HCT116 (cell line): Measurements from ENCODE around the gene CTSL. TPM values are rescaled to one million over a fixed set of nuclear protein-coding genes. Genes with fewer than 3 reads are reported as not detected.

Source experiments
- ATAC-seq: fragments of 200-7000 bp; cut with Tn5 transposase; 2 replicates; pipeline ENCODE4 v1.9.1; 2020; ENCODE audit warnings: mild to moderate bottlenecking, moderate library complexity
- BruUV-seq: library from RNA; stranded (reverse); fragments of 400-500 nt; replicated peaks from 2 replicates; lab custom pipeline; 2021; lab: Mats Ljungman, UMichigan
- CTCF ChIA-PET: fragments of 300-600 bp; sonication (Branson Sonifier 250); formaldehyde crosslinking; loops from one replicate; lab custom pipeline; 2021; ENCODE audit warnings: antibody characterized with exemption; lab: Charles Lee
- POLR2A ChIA-PET: fragments of 300-600, 350-600 bp; sonication (Branson Sonifier 250); formaldehyde crosslinking; loops from one replicate; lab custom pipeline; 2021; ENCODE audit warnings: antibody characterized with exemption; lab: Charles Lee
- RAD21 ChIA-PET, 2 experiments: fragments of 300-600 bp; sonication (Branson Sonifier 250); formaldehyde crosslinking; loops; one replicate each; lab custom pipeline; 2023; ENCODE audit warnings: low total read pairs in 2 of 2; ENCODE audit not compliant: uncharacterized antibody in 2 of 2, unreplicated experiment in 2 of 2, low non-redundant PET in 1 of 2; lab: Charles Lee
- DNase-seq: peaks from one replicate; pipeline ENCODE4 v3.0.0-alpha.2; 2010; ENCODE audit warnings: low read depth, low spot score
- H2AFZ ChIP-seq: fragments of 200-600 bp; shearing (Covaris generic), sonication (generic); 2 replicates; pipeline ENCODE4 v1.6.1; 2017; ENCODE audit warnings: low read depth, mixed run types, mixed read lengths, antibody characterized with exemption, low read length; ENCODE audit not compliant: poor library complexity, severe bottlenecking
- H3K27ac ChIP-seq: 2 replicates; pipeline ENCODE4 v1.5.1; 2012; ENCODE audit warnings: low read depth, low read length
- H3K27me3 ChIP-seq: fragments of 200-600 bp; sonication (generic); 2 replicates; pipeline ENCODE4 v1.6.1; 2016; ENCODE audit warnings: mixed run types, low read length, mixed read lengths; ENCODE audit not compliant: insufficient read depth
- H3K36me3 ChIP-seq, 2 experiments: fragments of 200-500 bp in 1 of 2; fragments of 200-600 bp in 1 of 2; sonication (Bioruptor generic) in 1 of 2; sonication (generic) in 1 of 2; 2 replicates each; pipeline versions ENCODE4 v1.5.1 to v1.6.1; 2014 to 2016; ENCODE audit warnings: low read length in 2 of 2, inconsistent platforms in 1 of 2, mixed read lengths in 1 of 2, mixed run types in 1 of 2; ENCODE audit not compliant: insufficient read depth in 2 of 2, control insufficient read depth in 1 of 2
- H3K4me1 ChIP-seq, 2 experiments: fragments of 200-600 bp in 1 of 2; sonication (generic) in 1 of 2; 2 replicates each; pipeline versions ENCODE4 v1.5.1 to v1.6.1; 2012 to 2017; ENCODE audit warnings: low read length in 2 of 2, inconsistent platforms in 1 of 2, mild to moderate bottlenecking in 1 of 2, mixed read lengths in 1 of 2, mixed run types in 1 of 2, moderate library complexity in 1 of 2; ENCODE audit not compliant: insufficient read depth in 2 of 2, control insufficient read depth in 1 of 2
- H3K4me2 ChIP-seq: fragments of 200-600 bp; sonication (generic); 2 replicates; pipeline ENCODE4 v1.6.1; 2017; ENCODE audit warnings: mixed run types, low read length, mixed read lengths
- H3K4me3 ChIP-seq, 2 experiments: fragments of 200-600 bp in 1 of 2; sonication (generic) in 1 of 2; replicated peaks in 1 of 2; 2 replicates each; pipeline ENCODE4 v1.5.1; 2011 to 2016; ENCODE audit warnings: low read length in 2 of 2, control low read depth in 1 of 2, low read depth in 1 of 2, mild to moderate bottlenecking in 1 of 2, mixed read lengths in 1 of 2, mixed run types in 1 of 2
- H3K79me2 ChIP-seq: fragments of 200-600 bp; sonication (generic); 2 replicates; pipeline ENCODE4 v1.6.1; 2017; ENCODE audit warnings: mild to moderate bottlenecking, mixed run types, low read length, moderate library complexity, mixed read lengths; ENCODE audit not compliant: insufficient read depth
- H3K9ac ChIP-seq: fragments of 200-600 bp; sonication (generic); 2 replicates; pipeline ENCODE4 v1.6.1; 2016; ENCODE audit warnings: low read length, mixed read lengths
- H3K9me2 ChIP-seq: fragments of 200-600 bp; sonication (generic), shearing (Covaris generic); 2 replicates; pipeline ENCODE4 v1.6.1; 2017; ENCODE audit warnings: mixed run types, mild to moderate bottlenecking, moderate library complexity; ENCODE audit not compliant: insufficient read depth
- H3K9me3 ChIP-seq, 2 experiments: fragments of 200-500 bp in 1 of 2; fragments of 200-600 bp in 1 of 2; sonication (Bioruptor generic) in 1 of 2; sonication (generic) in 1 of 2; 2 replicates each; pipeline ENCODE4 v1.6.1; 2014 to 2017; ENCODE audit warnings: low read length in 2 of 2, mixed read lengths in 2 of 2, inconsistent platforms in 1 of 2, low read depth in 1 of 2, mild to moderate bottlenecking in 1 of 2, mixed run types in 1 of 2, moderate library complexity in 1 of 2; ENCODE audit not compliant: control insufficient read depth in 1 of 2, insufficient read depth in 1 of 2
- H4K20me1 ChIP-seq: fragments of 200-600 bp; sonication (generic), shearing (Covaris generic); 2 replicates; pipeline ENCODE4 v1.6.1; 2017; ENCODE audit warnings: mixed run types, mild to moderate bottlenecking, moderate library complexity; ENCODE audit not compliant: insufficient read depth
- CBX3 ChIP-seq: IDR thresholded peaks from 2 replicates; pipeline ENCODE4 v1.6.1; 2012; ENCODE audit warnings: low read depth
- CEBPB ChIP-seq: IDR thresholded peaks from 2 replicates; pipeline ENCODE4 v1.6.1; 2012; ENCODE audit warnings: low read depth
- EGR1 ChIP-seq: IDR thresholded peaks from 2 replicates; pipeline ENCODE4 v1.6.1; 2012; ENCODE audit warnings: low read depth
- ELF1 ChIP-seq: IDR thresholded peaks from 2 replicates; pipeline ENCODE4 v1.6.1; 2012; ENCODE audit warnings: low read depth, borderline replicate concordance
- FOSL1 ChIP-seq: IDR thresholded peaks from 2 replicates; pipeline ENCODE4 v1.6.1; 2012; ENCODE audit warnings: low read depth
- JUND ChIP-seq: IDR thresholded peaks from 2 replicates; pipeline ENCODE4 v1.6.1; 2012
- POLR2A ChIP-seq: IDR thresholded peaks from 2 replicates; pipeline ENCODE4 v1.7.0; 2011; ENCODE audit warnings: borderline replicate concordance; ENCODE audit not compliant: insufficient read depth, insufficient read length; ENCODE audit errors: extremely low read depth
- POLR2AphosphoS5 ChIP-seq: IDR thresholded peaks from 2 replicates; pipeline ENCODE4 v1.6.1; 2011; ENCODE audit warnings: mild to moderate bottlenecking, low read depth, low read length, moderate library complexity
- RAD21 ChIP-seq: IDR thresholded peaks from 2 replicates; pipeline ENCODE4 v1.6.1; 2012; ENCODE audit warnings: low read depth, mild to moderate bottlenecking
- SIN3A ChIP-seq: IDR thresholded peaks from 2 replicates; pipeline ENCODE4 v1.6.1; 2012; ENCODE audit warnings: low read depth
- SP1 ChIP-seq: IDR thresholded peaks from 2 replicates; pipeline ENCODE4 v1.6.1; 2012; ENCODE audit warnings: low read depth
- SRF ChIP-seq: IDR thresholded peaks from 2 replicates; pipeline ENCODE4 v1.6.1; 2012; ENCODE audit warnings: low read depth
- TCF7L2 ChIP-seq: IDR thresholded peaks from 2 replicates; pipeline ENCODE4 v1.7.0; 2011; ENCODE audit warnings: borderline replicate concordance, inconsistent platforms; ENCODE audit not compliant: insufficient read depth, insufficient read length; ENCODE audit errors: extremely low read depth
- ZFX ChIP-seq: fragments of 450-650 bp; IDR thresholded peaks from 2 replicates; pipeline ENCODE4 v1.6.1; 2017
- ZNF274 ChIP-seq: fragments of 200-500 bp; sonication (Bioruptor generic); IDR thresholded peaks from 2 replicates; pipeline ENCODE4 v1.6.1; 2014; ENCODE audit warnings: mild to moderate bottlenecking, low read depth, low read length, inconsistent platforms
- intact Hi-C: fragments of 100-400 bp; cut with micrococcal nuclease; formaldehyde crosslinking; loops from 2 replicates; pipeline ENCODE4 v1.10.0; 2022
- total RNA-seq: library from RNA; stranded (reverse); gene quantifications from one replicate; pipeline ENCODE4 v1.2.1, GENCODE V29; 2021; ENCODE audit not compliant: unreplicated experiment
- TF ChIP-seq, protein P1 (sequence below): IDR thresholded peaks from 2 replicates; pipeline ENCODE4 v1.6.1; 2012
- TF ChIP-seq, protein P2 (sequence below): IDR thresholded peaks from 2 replicates; pipeline ENCODE4 v1.6.1; 2012
- TF ChIP-seq, protein P3 (sequence below): IDR thresholded peaks from 2 replicates; pipeline ENCODE4 v1.6.1; 2011; ENCODE audit warnings: mild to moderate bottlenecking, low read length, moderate library complexity; ENCODE audit not compliant: insufficient replicate concordance; ENCODE audit errors: extremely low read depth

Gene CTSL
- total RNA-seq, 1 experiment from 2014 or later: 63.1 TPM

DNA sequence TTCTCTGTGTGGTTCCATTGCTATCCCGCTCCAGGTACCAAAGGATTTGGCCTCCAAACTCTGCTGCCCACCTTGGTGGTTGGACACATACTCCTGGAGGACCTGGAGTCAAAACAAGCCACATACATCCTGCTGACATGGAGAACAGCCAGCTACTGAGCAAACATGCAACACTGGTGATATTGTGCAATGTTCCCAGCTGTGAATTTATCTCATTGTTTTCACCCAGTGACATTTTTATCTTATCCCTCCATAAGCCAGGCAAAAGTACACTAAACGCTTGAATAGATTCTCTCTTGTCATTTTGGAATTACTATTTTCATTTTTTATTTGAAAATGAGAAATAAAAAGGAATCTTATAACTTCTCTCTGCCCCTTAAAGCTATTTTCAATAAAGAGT lies 11.1 kb upstream of the CTSL start:
- Histone ChIP-seq H4K20me1 (no peaks in the 10 kb centered on the region), H3K27me3 (no peaks in the 10 kb centered on the region), H2AFZ (no peak overlapping the region), H3K4me3 (no peak overlapping the region), H3K4me1 (peaks cover 2 to 28% of the 10 kb centered on the region in 2 experiments; a peak in 2 of 4 replicates), H3K9ac (no peak overlapping the region), H3K27ac (no peak overlapping the region), H3K36me3 (no peaks in the 10 kb centered on the region), H3K9me2 (no peaks in the 10 kb centered on the region)
- ChIA-PET RAD21 (no interaction called here), POLR2A (interaction anchor here (2.8 kb wide), 1 partner anchor 11 kb away, joined by 14 read pairs; the partner anchor contains the start of gene CTSL)
- intact Hi-C loops: no loop called here
- no peak for DNase-seq
- no peak for ATAC-seq
- TF ChIP-seq CEBPB (no peak), FOSL1 (no peak)
- TF ChIP-seq, all 23 proteins: peak for 0
- Histone ChIP-seq H3K79me2 (no peaks in the 10 kb centered on the region), H3K9me3 (no peaks in the 10 kb centered on the region), H3K4me2 (no peak overlapping the region)
- CTCF ChIA-PET: interaction anchor here (1.3 to 1.4 kb wide), 2 partner anchors 30 to 98 kb away, joined by 3 to 4 read pairs; no protein-coding TSS in a partner anchor
- no TSS peak for BruUV-seq

DNA sequence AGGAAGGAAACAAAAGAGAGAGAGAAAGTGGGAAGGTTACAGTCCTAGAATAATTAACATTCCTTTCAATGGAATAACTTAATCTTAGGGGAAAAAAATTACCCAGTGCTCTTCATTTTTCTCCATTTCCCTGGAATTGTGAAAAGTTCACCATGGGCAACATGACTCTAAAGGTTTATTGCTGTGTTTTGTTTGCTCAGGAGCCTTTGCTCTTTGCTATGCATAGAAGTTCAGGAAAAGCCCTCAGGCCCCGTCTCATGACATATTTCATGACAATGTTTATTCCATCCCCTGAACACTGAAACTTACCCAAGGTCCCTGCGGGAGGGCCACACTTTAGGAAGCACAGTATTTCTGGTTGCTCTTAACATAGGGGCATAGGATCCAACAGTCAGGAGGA lies 9.8 kb upstream of the CTSL start:
- Histone ChIP-seq H3K4me3 (no peak overlapping the region), H3K9me2 (no peaks in the 10 kb centered on the region), H4K20me1 (no peaks in the 10 kb centered on the region), H3K9ac (no peak overlapping the region), H3K27me3 (no peaks in the 10 kb centered on the region), H3K27ac (no peak overlapping the region), H3K4me1 (peaks cover 2 to 28% of the 10 kb centered on the region in 2 experiments; a peak in 2 of 4 replicates), H2AFZ (no peak overlapping the region), H3K9me3 (no peaks in the 10 kb centered on the region), H3K79me2 (no peaks in the 10 kb centered on the region), H3K4me2 (no peak overlapping the region), H3K36me3 (no peaks in the 10 kb centered on the region)
- intact Hi-C loops: no loop called here
- RAD21 ChIA-PET: no interaction called here
- CTCF ChIA-PET: no interaction called here
- no TSS peak for BruUV-seq
- DNase-seq (no peak), ATAC-seq (no peak)
- POLR2A ChIA-PET: no interaction called here
- TF ChIP-seq, protein P1, sequence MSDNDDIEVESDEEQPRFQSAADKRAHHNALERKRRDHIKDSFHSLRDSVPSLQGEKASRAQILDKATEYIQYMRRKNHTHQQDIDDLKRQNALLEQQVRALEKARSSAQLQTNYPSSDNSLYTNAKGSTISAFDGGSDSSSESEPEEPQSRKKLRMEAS: no peak
- TF ChIP-seq TCF7L2 (no peak), EGR1 (no peak), POLR2A (no peak), FOSL1 (no peak), POLR2AphosphoS5 (no peak), ELF1 (no peak), SP1 (no peak), ZNF274 (no peak), ZFX (no peak), SRF (no peak), JUND (no peak), RAD21 (no peak), CBX3 (no peak), SIN3A (no peak)
- TF ChIP-seq, protein P2, sequence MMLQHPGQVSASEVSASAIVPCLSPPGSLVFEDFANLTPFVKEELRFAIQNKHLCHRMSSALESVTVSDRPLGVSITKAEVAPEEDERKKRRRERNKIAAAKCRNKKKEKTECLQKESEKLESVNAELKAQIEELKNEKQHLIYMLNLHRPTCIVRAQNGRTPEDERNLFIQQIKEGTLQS: no peak
- TF ChIP-seq, protein P3, sequence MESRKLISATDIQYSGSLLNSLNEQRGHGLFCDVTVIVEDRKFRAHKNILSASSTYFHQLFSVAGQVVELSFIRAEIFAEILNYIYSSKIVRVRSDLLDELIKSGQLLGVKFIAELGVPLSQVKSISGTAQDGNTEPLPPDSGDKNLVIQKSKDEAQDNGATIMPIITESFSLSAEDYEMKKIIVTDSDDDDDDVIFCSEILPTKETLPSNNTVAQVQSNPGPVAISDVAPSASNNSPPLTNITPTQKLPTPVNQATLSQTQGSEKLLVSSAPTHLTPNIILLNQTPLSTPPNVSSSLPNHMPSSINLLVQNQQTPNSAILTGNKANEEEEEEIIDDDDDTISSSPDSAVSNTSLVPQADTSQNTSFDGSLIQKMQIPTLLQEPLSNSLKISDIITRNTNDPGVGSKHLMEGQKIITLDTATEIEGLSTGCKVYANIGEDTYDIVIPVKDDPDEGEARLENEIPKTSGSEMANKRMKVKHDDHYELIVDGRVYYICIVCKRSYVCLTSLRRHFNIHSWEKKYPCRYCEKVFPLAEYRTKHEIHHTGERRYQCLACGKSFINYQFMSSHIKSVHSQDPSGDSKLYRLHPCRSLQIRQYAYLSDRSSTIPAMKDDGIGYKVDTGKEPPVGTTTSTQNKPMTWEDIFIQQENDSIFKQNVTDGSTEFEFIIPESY: no peak
